ENCODE data around the gene SSMEM1.
"Not testable (repeated sequence)": the region's sequence is repeated elsewhere in the genome, so short reads cannot be mapped to it uniquely, and the experiment has no call there.

SSMEM1 gene

GRCh38 chr7:130240240-130240639, 32.6 kb downstream of the SSMEM1 start:
- no peak for DNase-seq (ENCODE audit: low read depth, low spot score)
- TF ChIP-seq, protein P1, sequence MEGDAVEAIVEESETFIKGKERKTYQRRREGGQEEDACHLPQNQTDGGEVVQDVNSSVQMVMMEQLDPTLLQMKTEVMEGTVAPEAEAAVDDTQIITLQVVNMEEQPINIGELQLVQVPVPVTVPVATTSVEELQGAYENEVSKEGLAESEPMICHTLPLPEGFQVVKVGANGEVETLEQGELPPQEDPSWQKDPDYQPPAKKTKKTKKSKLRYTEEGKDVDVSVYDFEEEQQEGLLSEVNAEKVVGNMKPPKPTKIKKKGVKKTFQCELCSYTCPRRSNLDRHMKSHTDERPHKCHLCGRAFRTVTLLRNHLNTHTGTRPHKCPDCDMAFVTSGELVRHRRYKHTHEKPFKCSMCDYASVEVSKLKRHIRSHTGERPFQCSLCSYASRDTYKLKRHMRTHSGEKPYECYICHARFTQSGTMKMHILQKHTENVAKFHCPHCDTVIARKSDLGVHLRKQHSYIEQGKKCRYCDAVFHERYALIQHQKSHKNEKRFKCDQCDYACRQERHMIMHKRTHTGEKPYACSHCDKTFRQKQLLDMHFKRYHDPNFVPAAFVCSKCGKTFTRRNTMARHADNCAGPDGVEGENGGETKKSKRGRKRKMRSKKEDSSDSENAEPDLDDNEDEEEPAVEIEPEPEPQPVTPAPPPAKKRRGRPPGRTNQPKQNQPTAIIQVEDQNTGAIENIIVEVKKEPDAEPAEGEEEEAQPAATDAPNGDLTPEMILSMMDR (IDR thresholded peaks at IDR 0.05; ENCODE audit: low read depth, low read length): no peak
- in situ Hi-C loops (cut with HindIII; ENCODE audit: low sequenced_read_pairs): no loop called here
- no peak overlapping the region for H3K4me3 ChIP-seq (ENCODE audit: low read depth, low read length)

- in situ Hi-C loops (cut with HindIII; ENCODE audit: low sequenced_read_pairs): no loop called here
- TF ChIP-seq, protein P1 (IDR thresholded peaks at IDR 0.05; ENCODE audit: low read depth, low read length): peak; percentile 84
- DNase-seq (ENCODE audit: low read depth, low spot score): peak; percentile 48
- no peak overlapping the region for H3K4me3 ChIP-seq (ENCODE audit: low read depth, low read length)
Observed at GRCh38 chr7:130242198-130243014, 34.7 kb downstream of the SSMEM1 start.

DNA sequence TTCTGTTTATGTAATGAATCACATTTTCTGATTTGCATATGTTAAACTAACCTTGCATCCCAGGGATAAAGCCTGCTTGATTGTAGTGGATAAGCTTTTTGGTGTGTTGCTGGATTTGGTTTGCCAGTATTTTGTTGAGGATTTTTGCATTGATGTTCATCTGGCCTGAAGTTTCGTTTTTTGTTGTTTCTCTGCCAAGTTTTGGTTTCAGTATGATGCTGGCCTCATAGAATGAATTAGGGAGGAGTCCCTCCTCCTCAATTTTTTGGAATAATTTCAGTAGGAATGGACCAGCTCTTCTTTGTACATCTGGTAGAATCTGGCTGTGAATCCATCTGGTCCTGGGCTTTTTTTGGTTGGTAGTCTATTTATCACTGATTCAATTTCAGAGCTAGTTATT, 35.8 kb downstream of the SSMEM1 start:
- H3K4me3 ChIP-seq (ENCODE audit: low read depth, low read length); in situ Hi-C loops (cut with HindIII; ENCODE audit: low sequenced_read_pairs): not testable (repeated sequence)
- DNase-seq (ENCODE audit: low read depth, low spot score): peak; percentile 14

GRCh38 chr7:130246491-130246890, 38.8 kb downstream of the SSMEM1 start:
- in situ Hi-C loops (cut with HindIII; ENCODE audit: low sequenced_read_pairs); DNase-seq (ENCODE audit: low read depth, low spot score); H3K4me3 ChIP-seq (ENCODE audit: low read depth, low read length): not testable (repeated sequence)

GRCh38 chr7:130248842-130249241, 41.2 kb downstream of the SSMEM1 start:
- H3K4me3 ChIP-seq (ENCODE audit: low read depth, low read length); in situ Hi-C loops (cut with HindIII; ENCODE audit: low sequenced_read_pairs); DNase-seq (ENCODE audit: low read depth, low spot score): not testable (repeated sequence)

DNA sequence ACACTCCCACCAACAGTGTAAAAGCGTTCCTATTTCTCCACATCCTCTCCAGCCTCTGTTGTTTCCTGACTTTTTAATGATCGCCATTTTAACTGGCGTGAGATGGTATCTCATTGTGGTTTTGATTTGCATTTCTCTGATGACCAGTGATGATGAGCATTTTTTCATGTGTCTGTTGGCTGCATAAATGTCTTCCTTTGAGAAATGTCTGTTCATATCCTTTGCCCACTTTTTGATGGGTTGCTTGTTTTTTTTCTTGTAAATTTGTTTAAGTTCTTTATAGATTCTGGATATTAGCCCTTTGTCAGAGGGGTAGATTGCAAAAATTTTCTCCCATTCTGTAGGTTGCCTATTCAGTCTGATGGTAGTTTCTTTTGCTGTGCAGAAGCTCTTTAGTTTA, 42.0 kb downstream of the SSMEM1 start:
- in situ Hi-C loops (cut with HindIII; ENCODE audit: low sequenced_read_pairs); DNase-seq (ENCODE audit: low read depth, low spot score); H3K4me3 ChIP-seq (ENCODE audit: low read depth, low read length): not testable (repeated sequence)

- in situ Hi-C loops (cut with HindIII; ENCODE audit: low sequenced_read_pairs): no loop called here
- TF ChIP-seq, protein P1 (IDR thresholded peaks at IDR 0.05; ENCODE audit: low read depth, low read length): no peak
- no peak overlapping the region for H3K4me3 ChIP-seq (ENCODE audit: low read depth, low read length)
- no peak for DNase-seq (ENCODE audit: low read depth, low spot score)
Observed at GRCh38 chr7:130254555-130254954, 46.9 kb downstream of the SSMEM1 start.

- H3K4me3 ChIP-seq (ENCODE audit: low read depth, low read length): no peak overlapping the region
- in situ Hi-C loops (cut with HindIII; ENCODE audit: low sequenced_read_pairs): no loop called here
Observed at GRCh38 chr7:130256704-130257103, 49.0 kb downstream of the SSMEM1 start.

More at GRCh38 chr7:130256704-130257103, 49.0 kb downstream of the SSMEM1 start:
- DNase-seq (ENCODE audit: low read depth, low spot score): no peak
- TF ChIP-seq, protein P1 (IDR thresholded peaks at IDR 0.05; ENCODE audit: low read depth, low read length): no peak
